Neural progenitor cell (in vitro differentiated cells): ENCODE measurements around the gene IL17REL.

Source experiments
- CTCF ChIP-seq: fragments of 200-600 bp; sonication (generic); IDR thresholded peaks from 2 replicates; pipeline ENCODE4 v1.5.1; 2017; ENCODE audit warnings: antibody characterized with exemption, mild to moderate bottlenecking
- EZH2 ChIP-seq: fragments of 200-600 bp; sonication (generic); IDR thresholded peaks from 2 replicates; pipeline ENCODE4 v1.6.1; 2017; ENCODE audit warnings: antibody characterized with exemption, mild to moderate bottlenecking, moderate library complexity

DNA sequence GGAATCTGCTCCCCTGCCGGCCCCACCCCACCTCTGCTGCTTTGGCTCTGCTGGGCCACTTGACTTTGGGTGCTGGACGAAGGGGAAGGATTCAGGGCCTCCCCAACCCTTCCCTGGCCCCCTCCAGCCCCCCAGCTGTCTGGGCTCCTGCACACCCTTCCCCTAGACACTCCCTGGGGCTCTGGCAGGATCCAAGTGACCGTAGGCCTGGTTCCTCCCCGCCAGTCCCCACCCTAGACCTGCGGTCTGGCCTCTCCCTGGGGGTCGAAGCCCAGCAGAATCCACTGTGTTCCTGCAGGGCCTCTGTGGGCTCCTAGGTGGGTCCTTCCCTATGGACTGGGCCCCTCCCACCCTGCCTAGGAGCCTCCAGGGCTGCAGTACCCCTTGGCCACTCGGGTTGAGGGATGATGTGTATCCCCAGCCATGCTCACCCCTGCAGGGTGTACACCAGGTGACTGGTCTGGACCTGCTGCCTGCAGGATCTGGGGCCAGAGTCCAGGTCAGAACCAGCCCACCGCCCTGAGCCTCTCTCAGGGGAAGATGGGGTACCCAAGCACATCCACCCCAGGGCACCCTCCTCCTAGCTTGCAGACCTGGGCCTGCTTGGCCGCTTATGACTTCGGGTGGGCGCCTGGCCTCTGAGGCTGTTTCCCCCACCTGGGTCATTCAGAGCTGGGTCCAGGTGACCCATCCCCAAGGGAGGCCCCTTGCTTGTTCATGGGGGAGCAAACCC, 46.4 kb downstream of the IL17REL start:
- TF ChIP-seq CTCF (no peak), EZH2 (no peak)
